ENCODE data around the gene FADD.

- TF ChIP-seq, protein P1, sequence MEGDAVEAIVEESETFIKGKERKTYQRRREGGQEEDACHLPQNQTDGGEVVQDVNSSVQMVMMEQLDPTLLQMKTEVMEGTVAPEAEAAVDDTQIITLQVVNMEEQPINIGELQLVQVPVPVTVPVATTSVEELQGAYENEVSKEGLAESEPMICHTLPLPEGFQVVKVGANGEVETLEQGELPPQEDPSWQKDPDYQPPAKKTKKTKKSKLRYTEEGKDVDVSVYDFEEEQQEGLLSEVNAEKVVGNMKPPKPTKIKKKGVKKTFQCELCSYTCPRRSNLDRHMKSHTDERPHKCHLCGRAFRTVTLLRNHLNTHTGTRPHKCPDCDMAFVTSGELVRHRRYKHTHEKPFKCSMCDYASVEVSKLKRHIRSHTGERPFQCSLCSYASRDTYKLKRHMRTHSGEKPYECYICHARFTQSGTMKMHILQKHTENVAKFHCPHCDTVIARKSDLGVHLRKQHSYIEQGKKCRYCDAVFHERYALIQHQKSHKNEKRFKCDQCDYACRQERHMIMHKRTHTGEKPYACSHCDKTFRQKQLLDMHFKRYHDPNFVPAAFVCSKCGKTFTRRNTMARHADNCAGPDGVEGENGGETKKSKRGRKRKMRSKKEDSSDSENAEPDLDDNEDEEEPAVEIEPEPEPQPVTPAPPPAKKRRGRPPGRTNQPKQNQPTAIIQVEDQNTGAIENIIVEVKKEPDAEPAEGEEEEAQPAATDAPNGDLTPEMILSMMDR (IDR thresholded peaks at IDR 0.05) = no peak
- no peak for TF ChIP-seq POLR2A (IDR thresholded peaks at IDR 0.05)
- TF ChIP-seq POLR2AphosphoS5 (IDR thresholded peaks at IDR 0.05) = no peak
- no peak for TF ChIP-seq EP300 (IDR thresholded peaks at IDR 0.05)
These were observed 38.6 kb downstream of the FADD start for GRCh38 chr11:70241709-70242108.
